Neural progenitor cell (in vitro differentiated cells): ENCODE results near the gene PC.

ENCODE experiments used
- CTCF ChIP-seq: fragments of 200-600 bp; sonication (generic); IDR thresholded peaks from 2 replicates; pipeline ENCODE4 v1.5.1; 2017; ENCODE audit warnings: antibody characterized with exemption, mild to moderate bottlenecking
- EZH2 ChIP-seq: fragments of 200-600 bp; sonication (generic); IDR thresholded peaks from 2 replicates; pipeline ENCODE4 v1.6.1; 2017; ENCODE audit warnings: antibody characterized with exemption, mild to moderate bottlenecking, moderate library complexity
- EZH2phosphoT487 ChIP-seq: fragments of 200-600 bp; sonication (generic); IDR thresholded peaks from 2 replicates; pipeline ENCODE4 v1.6.1; 2017; ENCODE audit warnings: antibody characterized with exemption

- TF ChIP-seq CTCF (no peak), EZH2phosphoT487 (no peak), EZH2 (no peak)
Observed at GRCh38 chr11:66800720-66801428, 157.3 kb downstream of the PC start.
